DOHH2 (cell line): ENCODE results near the gene RNLS.

Experiments used
- H3F3A ChIP-seq: fragments of 200-600 bp; sonication (generic), shearing (Covaris generic); 2 replicates; pipeline ENCODE4 v1.6.0; 2016; ENCODE audit warnings: antibody characterized with exemption, mild to moderate bottlenecking; ENCODE audit not compliant: control insufficient read depth, insufficient read depth
- H3K27ac ChIP-seq: fragments of 200-600 bp; sonication (generic); 2 replicates; pipeline ENCODE4 v1.5.1; 2014; ENCODE audit warnings: low read depth, mild to moderate bottlenecking, low read length, moderate library complexity
- H3K27me3 ChIP-seq: fragments of 200-600 bp; sonication (generic); 2 replicates; pipeline ENCODE4 v1.6.1; 2014; ENCODE audit warnings: mild to moderate bottlenecking, low read length, mixed read lengths; ENCODE audit not compliant: control insufficient read depth
- H3K36me3 ChIP-seq: fragments of 200-600 bp; sonication (generic); 2 replicates; pipeline ENCODE4 v1.6.1; 2014; ENCODE audit warnings: mild to moderate bottlenecking, low read length, moderate library complexity, mixed read lengths; ENCODE audit not compliant: control insufficient read depth
- H3K4me1 ChIP-seq: fragments of 200-600 bp; sonication (generic); 2 replicates; pipeline ENCODE4 v1.6.1; 2014; ENCODE audit warnings: mild to moderate bottlenecking, low read length, mixed read lengths; ENCODE audit not compliant: control insufficient read depth
- H3K4me2 ChIP-seq: fragments of 200-600 bp; sonication (generic); 2 replicates; pipeline ENCODE4 v1.6.0; 2014; ENCODE audit warnings: mild to moderate bottlenecking, low read length, moderate library complexity
- H3K4me3 ChIP-seq: fragments of 200-600 bp; sonication (generic); 2 replicates; pipeline ENCODE4 v1.5.1; 2014; ENCODE audit warnings: mild to moderate bottlenecking, low read length, mixed read lengths
- H3K79me2 ChIP-seq: fragments of 200-600 bp; sonication (generic); 2 replicates; pipeline ENCODE4 v1.6.1; 2014; ENCODE audit warnings: mild to moderate bottlenecking, low read length, mixed read lengths; ENCODE audit not compliant: control insufficient read depth
- H3K9me2 ChIP-seq: fragments of 200-600 bp; sonication (generic); replicated peaks from 2 replicates; pipeline ENCODE4 v1.6.1; 2014; ENCODE audit warnings: mild to moderate bottlenecking, low read length, mixed read lengths; ENCODE audit not compliant: control insufficient read depth
- H3K9me3 ChIP-seq: fragments of 200-600 bp; sonication (generic); 2 replicates; pipeline ENCODE4 v1.6.1; 2014; ENCODE audit warnings: antibody characterized with exemption, low read length, mixed read lengths; ENCODE audit not compliant: control insufficient read depth, insufficient read depth
- H4K20me1 ChIP-seq: fragments of 200-600 bp; sonication (generic); 2 replicates; pipeline ENCODE4 v1.6.0; 2014; ENCODE audit warnings: low read depth, mild to moderate bottlenecking, antibody characterized with exemption, low read length, moderate library complexity; ENCODE audit not compliant: control insufficient read depth, insufficient read depth
- CTCF ChIP-seq: fragments of 200-600 bp; sonication (generic); IDR thresholded peaks from one replicate; pipeline ENCODE4 v1.5.1; 2014; ENCODE audit warnings: antibody characterized with exemption, mild to moderate bottlenecking, low read depth, low read length; ENCODE audit not compliant: poor library complexity, severe bottlenecking
- EZH2phosphoT487 ChIP-seq: fragments of 200-600 bp; sonication (generic); IDR thresholded peaks from 2 replicates; pipeline ENCODE4 v1.6.1; 2017; ENCODE audit warnings: borderline replicate concordance, mild to moderate bottlenecking, antibody characterized with exemption, low read length, moderate library complexity, mixed read lengths

Gene RNLS

DNA sequence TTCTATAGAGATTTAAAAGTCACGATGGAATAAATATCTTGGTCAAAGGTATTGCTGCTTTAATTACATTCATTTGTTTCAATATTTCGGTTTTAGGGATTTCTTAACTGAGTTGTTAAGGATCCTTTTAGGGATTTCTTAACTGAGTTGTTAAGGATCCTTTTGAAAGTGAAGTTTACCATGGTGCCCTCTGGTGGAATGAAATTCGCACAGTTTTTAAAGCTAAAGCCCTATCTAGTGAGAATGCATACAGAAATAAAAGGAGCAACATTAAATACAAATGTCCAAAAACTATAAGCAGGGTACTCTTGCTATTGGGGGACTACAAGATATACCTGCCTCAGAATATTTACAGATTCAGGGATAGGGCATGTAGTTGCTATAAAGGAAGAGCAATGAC, 193.7 kb downstream of the RNLS start:
- H3K9me2 ChIP-seq = no peaks in the 10 kb centered on the region
- peaks cover 76% of the 10 kb centered on the region for H3K4me1 ChIP-seq
- peaks cover 30% of the 10 kb centered on the region for H3K36me3 ChIP-seq
- no peaks in the 10 kb centered on the region for H3K79me2 ChIP-seq
- H3K9me3 ChIP-seq = no peaks in the 10 kb centered on the region
- peak overlapping the region; percentile 74 for H3K4me3 ChIP-seq
- TF ChIP-seq CTCF (peak; percentile 77), EZH2phosphoT487 (no peak)
- H3K27me3 ChIP-seq = no peaks in the 10 kb centered on the region
- peak overlapping the region; percentile 81 for H3K4me2 ChIP-seq
- peak overlapping the region; percentile 97 for H3K27ac ChIP-seq
- no peaks in the 10 kb centered on the region for H4K20me1 ChIP-seq
- peaks cover 32% of the 10 kb centered on the region for H3F3A ChIP-seq

DNA sequence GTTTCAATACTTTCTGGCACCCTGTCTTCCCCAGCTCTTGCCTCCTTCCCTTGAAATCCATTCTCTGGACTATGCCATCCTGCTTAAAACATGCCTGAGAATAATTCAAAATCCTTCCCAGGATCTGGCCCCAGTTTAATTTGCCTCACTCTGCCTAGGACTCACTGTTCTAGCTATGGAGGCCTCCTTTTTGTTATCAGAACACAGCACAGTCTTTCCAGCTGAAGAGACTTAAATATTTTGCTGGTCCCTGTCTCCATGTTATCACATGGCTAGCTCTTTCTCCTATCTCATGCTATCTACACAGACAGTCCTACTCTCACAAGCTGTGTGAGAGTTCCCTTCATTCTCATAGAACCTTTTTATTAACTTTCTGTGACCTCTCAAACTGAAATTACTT, 194.8 kb downstream of the RNLS start:
- H3K27ac ChIP-seq = peak overlapping the region; percentile 97

DNA sequence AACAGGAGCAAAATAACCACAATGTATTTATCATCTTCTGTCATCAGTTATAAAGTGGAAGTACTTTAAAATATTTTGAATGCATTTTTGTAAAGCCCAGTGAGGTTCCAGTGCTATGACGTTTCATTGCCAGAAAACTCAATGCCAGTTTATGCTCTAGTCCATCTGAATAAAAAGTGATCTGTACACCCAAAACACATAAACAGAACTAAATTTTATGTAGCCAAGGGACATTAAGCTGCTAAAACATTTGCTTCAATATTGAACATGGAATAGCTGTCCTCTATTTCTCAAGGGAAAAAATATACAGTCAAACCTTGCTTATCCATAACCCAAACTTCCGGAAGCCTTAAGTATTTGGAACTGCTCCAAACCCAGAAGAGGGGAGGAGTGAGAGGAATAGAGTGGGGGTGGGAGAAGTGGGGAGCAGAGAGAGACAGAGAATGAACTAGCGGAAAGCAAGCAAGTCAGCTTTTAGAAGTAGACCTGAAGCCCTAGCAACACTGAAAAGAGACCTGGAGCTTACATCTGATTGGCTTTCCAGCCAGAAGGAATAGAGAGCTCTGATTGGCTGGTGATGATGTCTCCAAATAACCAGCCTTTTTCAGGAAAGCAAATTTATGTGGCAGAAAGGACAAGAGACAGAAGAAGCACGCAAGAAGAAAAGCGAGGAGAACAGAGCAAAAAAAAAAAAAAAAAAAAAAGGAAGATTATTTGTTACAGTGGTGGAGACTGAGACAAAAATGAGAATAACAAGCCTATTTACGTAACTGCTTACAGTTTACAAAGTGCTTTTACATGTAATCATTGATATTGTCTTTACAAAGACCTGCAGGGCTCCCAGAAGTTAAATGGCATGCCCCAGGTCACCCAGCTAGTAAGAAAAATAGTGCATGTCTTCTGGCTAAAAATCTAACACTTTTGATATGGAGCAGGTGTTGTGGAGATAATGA, 196.0 kb downstream of the RNLS start:
- H3K4me1 ChIP-seq = peaks cover 88% of the 10 kb centered on the region
- TF ChIP-seq EZH2phosphoT487 (no peak), CTCF (no peak)
- peak overlapping the region; percentile 74 for H3K4me3 ChIP-seq
- peaks cover 49% of the 10 kb centered on the region for H3K36me3 ChIP-seq
- no peaks in the 10 kb centered on the region for H4K20me1 ChIP-seq
- H3K9me2 ChIP-seq = no peaks in the 10 kb centered on the region
- no peaks in the 10 kb centered on the region for H3K79me2 ChIP-seq
- peaks cover 38% of the 10 kb centered on the region for H3F3A ChIP-seq
- peaks cover 14% of the 10 kb centered on the region for H3K9me3 ChIP-seq
- H3K27me3 ChIP-seq = no peaks in the 10 kb centered on the region
- peak overlapping the region; percentile 81 for H3K4me2 ChIP-seq
- H3K27ac ChIP-seq = peak overlapping the region; percentile 97

More for the DNA sequence above, 194.8 kb downstream of the RNLS start:
- peak overlapping the region; percentile 81 for H3K4me2 ChIP-seq
- peak overlapping the region; percentile 74 for H3K4me3 ChIP-seq
- H3K9me2 ChIP-seq = no peaks in the 10 kb centered on the region
- H3K4me1 ChIP-seq = peaks cover 88% of the 10 kb centered on the region
- peaks cover 41% of the 10 kb centered on the region for H3K36me3 ChIP-seq
- peaks cover 38% of the 10 kb centered on the region for H3F3A ChIP-seq
- H3K9me3 ChIP-seq = peaks cover 4% of the 10 kb centered on the region; the same call in 1 of the 2 replicates
- no peaks in the 10 kb centered on the region for H3K79me2 ChIP-seq
- no peaks in the 10 kb centered on the region for H4K20me1 ChIP-seq
- H3K27me3 ChIP-seq = no peaks in the 10 kb centered on the region
- no peak for TF ChIP-seq EZH2phosphoT487
- no peak for TF ChIP-seq CTCF
